A204.1 (cell line): ENCODE data around the gene KLHL29.

Source experiments
- FAIRE-seq: peaks from 2 replicates; lab custom pipeline; 2012; peaks lifted over from hg19 to GRCh38; lab: Jason Lieb, UNC

The KLHL29 gene

DNA sequence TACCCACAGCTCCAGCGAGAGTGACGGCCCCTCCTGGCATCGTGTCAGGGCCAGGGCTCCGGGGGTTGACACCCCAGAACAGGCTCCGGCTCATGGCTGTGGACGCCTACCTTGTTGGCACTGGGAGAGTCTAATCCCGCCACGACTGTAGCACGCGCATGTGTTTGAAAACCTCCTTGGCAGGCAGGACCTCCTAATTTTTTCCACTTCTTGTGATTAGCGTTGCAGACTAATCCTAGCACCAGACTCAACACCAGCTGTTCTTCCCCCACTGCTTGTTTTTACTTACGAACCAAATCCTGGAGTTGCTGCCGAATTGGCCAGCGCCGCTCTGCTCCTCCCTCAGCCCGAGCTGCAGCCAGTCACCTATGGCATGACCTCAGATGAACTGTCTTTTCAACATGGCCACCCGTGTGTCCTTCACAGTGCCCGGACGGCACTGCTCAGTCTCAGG lies 110.7 kb downstream of the KLHL29 start:
- no peak for FAIRE-seq

DNA sequence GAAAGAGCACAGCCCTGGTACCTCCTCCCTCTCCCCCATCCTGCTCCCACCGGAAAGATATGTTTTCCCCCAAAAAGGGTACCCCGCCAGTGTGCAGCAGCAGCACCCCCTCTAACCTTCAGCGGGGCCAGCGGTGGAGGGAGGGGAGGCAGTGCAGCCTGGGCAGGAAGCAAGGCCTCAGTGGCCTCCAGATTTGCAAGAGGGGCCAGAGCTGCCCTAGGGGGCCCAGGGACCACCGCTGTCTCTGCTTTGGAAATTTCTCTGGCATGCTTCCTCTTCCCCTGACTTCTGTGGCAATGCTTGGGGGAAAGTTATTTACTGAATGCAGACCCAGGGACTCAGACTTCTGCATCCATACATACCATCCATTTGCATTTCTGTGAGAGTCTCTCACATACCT lies 111.5 kb downstream of the KLHL29 start:
- FAIRE-seq: no peak

DNA sequence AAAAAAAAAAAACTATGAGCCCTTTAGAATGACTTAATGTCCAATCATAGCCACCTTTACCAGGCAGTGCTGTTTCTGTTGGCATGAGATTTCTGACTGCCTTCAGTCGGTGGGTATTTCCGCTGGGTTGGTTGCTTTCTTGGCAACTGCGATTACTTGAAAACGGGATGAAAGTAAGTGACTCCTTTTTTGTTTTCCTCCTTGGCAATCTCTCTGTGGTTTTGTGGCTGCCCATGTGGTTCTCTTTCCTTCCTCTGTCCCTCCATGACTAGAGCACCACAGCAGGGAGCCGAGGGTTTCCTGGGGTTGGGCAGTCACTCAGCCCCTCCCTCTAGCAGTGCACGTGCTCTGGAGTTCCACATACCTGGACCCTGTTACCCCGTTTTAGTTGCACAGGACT lies 112.1 kb downstream of the KLHL29 start:
- FAIRE-seq: no peak

DNA sequence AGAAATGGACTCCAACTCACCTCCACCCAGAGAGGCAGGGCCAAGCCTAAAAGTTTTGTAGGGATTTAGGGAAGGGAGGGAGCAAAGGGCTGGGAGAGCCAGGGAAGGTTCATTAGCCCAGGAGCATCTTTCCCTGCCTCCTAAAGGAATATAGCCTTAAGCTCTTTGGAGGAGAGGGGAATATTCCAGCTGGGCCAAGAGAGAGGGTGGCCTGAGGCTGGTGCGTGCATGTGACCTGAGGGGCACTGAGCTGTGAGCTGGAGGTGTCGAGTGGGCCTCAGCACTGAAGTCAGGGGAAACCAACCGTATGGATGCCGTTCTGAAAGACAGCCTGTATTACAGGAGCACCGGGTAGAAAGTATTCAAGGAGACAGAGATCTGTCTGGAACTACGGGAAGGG lies 112.6 kb downstream of the KLHL29 start:
- no peak for FAIRE-seq

DNA sequence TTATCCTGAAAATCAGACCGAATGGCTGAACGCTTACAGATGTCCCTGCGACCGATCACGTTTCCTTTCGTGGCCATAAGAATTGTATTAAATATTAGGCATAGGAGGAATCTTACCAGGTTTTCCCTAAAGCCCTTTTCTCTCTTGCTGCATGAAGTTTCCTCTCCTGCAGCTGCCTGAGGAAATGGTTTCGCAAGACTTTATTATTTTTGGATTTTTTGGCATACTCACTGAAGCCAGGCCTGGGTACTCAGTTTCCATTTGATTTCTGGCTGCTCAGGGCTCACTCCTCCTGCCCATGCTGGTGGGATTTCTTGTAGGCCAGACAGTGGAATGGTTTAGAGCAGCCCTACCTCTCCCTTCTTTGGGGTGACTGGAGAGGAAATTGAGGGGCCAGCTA lies 114.0 kb downstream of the KLHL29 start:
- FAIRE-seq: no peak

DNA sequence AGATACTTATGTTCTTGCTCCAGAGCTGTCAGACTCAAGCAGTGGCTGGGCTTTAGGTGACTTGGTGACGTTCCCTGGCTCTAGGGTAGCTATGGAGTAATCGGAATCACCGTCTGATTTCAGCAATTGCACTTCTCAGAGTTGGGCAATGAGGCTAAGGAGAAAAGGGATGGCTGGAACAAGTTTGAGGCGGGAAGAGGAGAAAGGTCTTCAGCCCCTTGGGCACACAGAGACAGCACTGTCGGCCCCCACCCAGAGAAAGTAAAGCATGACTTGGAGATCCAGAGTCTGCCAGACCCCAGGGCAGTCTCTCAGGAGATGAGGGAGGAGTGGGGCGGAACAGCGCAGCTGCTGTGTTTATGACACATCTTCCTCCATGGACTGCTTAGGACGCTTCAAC lies 114.5 kb downstream of the KLHL29 start:
- FAIRE-seq: no peak

DNA sequence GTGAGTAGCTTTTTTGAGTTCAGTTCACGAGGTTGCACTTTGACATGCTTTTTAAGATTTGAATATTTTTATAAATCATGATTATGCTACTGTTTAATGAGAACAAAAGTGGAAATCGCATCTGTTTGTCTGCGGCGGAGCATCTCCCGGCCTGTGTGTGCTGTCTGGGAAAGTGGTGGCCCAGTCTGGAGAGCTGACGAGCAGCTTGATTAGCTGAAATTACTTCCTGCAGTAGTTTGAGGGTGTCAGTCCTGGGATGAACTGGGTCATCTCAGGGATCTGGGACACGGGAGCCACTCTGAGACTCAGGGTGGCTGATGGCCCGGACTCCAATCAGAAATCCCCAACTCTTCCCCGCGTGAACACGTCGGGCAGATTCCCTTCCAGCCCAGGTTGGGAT lies 115.9 kb downstream of the KLHL29 start:
- FAIRE-seq: no peak

DNA sequence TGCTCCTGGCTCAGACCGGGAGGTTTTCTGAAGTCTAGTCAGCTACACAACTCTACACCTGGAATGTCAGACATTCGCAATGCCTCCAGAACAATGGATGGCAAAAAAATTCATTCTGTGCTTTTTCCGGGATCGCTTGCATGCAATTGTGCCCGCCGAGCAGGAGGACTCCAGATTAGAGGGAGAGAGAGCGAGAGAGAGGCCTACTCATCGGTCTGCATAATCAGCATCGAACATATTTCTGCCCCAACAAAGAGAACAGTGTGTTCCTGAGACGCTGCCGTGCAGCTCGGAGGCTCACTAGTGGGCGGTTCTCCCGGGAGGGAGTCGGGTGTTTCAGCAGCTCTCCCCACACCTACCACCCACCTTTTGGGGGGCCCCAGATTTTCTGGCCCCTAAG lies 117.1 kb downstream of the KLHL29 start:
- no peak for FAIRE-seq

DNA sequence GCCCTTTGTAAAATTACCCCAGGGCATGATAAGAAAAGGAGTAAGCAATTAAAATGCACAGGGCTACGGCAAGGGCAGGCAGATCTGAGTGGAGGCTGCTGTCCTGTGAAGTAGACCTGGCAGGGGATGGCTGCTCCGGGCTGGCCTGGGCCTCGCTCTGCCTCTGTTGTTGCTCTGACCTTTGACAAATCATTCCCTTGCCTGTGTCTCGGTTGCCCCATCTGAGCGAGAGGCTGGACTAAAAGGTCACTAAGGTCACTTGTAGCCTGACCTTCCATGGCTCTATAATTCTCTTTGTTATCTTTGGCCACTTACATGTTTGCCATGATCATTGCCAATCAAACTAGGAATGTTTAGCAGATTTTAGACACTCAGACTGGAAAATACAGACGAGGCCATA lies 118.1 kb downstream of the KLHL29 start:
- FAIRE-seq: no peak

DNA sequence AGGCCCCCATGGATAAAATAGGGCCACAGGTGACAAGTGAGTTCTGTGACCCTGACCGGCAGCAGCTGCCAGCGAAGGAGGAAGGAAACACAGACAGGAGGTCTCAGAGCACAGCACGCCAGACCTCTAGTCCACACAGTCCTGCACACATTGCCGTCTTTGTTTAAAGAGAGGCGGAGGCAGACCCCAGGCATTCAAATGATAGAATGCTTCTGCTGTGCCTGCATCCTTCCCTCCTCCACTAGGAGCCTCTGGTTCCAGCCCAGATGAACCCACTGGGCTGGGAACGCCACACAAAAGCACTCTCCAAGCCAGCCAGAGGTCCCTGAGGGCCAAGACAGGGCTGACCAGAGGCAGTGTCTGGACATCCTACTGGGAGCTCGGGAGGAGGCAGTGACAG lies 118.7 kb downstream of the KLHL29 start:
- FAIRE-seq: no peak

DNA sequence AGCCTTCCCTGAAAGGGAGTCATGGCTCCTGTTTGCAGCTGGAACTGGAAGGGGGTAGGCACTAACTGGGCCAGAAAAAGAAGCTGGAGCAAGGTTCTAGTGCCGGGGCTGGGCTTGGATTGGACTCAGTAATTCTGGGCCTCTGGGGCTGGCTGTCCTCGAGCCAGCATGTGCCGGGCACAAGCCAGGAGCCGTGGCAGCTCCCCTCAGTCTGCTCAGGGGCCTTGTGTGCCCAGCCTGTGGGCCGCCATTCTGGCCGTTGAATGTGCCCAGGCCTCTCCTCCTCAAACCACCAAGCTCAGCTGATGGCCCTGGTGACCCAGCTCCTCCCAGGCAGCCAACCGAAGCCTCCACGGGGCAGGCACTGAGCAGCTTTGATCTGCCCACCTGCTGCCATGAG lies 119.6 kb downstream of the KLHL29 start:
- FAIRE-seq: no peak

DNA sequence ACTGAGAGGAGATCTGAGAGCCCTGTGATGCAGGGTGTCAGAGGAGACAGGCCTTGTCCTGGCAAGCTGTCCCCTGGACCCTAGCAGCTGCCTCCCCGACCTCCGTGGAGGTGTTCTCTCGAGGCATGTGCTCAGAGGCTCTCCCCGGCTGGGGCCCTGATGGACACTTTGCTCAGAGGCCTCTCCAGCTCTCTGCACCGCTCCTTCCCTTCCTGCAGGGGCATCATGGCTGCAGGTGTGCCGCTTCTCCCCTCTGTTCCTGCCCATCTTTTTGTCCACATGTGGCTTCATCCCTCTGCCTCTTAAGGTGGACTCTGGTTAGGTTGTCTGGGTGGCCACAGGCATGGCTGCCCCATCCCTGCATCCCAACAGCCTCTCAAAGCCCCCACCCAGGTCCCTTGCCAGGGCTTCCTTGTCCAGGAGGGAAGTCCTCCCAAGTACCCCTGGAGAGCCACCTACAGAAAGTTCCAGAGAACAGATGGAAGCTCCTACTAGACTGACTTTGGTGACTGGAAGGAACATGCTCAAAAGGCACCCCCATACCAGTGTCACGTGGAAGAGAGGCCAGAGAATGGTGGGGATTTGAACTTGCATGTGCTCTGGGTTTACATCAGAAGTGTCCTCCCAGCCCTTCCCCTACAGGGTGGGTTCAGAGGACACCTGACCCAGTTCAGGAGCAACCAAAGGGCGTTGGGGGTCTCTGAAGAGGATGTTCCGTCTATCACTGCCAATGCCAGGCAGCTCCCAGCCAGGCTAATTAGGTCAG lies 120.4 kb downstream of the KLHL29 start:
- no peak for FAIRE-seq

DNA sequence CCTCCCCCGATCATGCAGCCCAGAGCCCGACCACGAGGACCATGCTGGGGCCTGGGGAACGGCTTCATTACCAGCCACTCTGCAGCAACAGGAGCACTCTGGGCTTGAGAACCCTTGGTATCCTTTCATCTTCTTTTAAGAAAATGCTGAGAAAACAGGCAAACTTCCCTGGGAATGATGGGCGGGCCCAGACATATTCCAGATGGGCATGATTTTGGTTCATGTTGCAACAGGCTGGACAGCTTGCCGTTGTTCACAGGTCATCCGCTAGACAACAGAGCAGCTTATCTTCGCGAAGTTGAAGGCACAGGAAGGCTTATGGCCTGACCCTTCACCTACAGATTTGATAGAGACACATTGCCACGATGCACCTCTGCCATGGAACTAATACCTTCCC lies 121.0 kb downstream of the KLHL29 start:
- no peak for FAIRE-seq

DNA sequence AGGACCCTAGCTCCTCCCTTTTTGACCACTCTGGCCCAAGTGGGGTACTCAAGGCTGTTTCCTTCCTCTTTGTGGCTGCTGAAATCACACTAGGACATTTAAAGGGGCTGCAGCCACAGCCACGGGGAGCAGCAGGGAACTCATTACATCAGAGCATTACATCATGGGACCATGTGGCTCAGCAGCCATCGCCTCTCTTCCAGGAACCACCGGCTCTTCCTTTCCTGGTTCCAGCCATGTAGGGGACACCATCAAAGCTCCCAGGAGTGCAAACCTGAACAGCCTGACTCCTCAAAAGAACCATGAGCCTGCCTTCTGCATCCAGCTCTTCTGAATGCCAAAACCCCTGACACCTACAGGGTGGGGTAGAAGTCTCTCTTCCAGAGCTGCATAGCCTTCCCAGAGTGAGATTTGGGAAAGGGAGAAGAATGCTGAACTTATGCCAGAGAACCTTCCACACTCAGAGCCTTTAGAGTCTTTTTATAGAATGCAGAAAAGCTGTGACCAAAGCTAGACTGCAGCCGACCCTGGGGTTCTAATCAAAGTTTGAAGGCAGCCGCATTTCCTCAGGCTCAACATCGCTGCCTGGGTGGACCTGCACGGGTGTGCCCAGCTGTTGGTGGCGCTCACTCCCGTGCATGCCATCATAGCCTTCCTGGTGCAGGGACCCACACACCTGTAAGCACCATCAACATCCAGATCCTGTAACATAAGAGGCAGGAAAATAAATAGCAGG lies 121.7 kb downstream of the KLHL29 start:
- FAIRE-seq: no peak

DNA sequence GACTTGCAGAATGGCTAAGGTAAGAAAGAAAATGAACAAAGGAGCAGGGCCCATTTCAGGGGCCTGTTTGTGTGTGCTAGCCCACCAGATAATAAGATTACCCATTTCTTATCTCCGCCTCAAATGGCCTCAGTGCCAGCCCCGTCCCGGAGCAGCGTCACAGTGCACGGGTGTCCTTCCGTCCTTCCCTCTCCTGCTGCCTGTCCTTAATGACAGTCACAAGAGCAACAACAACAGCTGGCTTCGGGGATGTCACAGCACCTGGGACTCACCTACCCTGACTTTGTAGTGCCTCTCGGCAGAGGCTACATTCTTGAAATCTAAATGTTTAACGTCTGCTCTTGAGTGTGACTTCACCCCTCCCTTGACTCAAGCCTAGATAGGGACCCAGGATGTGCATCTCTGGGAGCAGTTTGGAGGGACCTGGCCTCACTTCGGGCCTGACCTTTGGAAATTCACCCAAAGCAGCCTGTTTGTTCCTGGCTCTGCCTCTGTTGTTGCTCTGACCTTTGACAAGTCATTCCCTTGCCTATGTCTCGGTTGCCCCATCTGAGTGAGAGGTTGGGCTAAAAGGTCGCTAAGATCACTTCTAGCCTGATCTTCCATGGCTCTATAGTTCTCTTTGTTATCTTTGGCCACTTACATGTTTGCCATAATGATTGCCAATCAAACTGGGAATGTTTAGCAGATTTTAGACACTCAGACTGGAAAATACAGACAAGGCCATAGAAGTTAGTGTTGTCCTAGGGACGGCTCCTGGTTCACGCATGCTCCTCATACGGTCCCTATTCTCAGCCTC lies 122.5 kb downstream of the KLHL29 start:
- no peak for FAIRE-seq

DNA sequence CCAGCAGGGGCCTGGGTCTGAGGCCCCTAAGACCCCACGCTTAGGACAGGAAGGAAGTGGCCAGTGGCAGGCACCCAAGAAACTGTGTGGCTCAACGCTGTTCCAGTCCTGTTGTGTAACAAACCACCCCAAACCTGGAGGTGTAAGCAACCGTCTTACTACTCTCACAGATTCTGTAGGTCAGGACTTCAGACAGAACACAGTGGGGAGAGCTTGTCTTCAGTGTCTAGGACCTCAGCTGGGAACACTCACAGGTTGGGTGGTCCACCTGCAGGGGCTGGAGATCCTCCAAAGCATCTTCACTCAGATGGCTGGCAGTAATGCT lies 123.0 kb downstream of the KLHL29 start:
- no peak for FAIRE-seq

DNA sequence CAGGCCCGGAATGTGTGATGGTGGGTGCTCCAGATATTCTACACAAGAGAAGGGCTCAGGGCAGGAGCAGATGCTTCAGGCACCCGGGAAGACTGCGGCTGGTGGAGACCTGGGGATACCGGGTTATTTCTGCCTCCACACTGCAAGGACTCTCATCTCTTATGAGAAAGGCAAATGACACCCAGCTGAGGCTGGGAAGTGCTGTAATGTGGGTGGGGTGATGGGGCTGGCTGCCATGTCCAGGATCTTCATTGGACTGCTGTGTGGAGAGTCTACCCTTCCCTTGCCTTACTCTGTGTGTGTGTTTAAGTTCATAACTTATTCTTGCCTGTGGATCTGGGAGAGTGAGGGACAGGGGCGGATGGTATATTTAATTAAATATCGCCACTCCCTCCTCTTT lies 124.1 kb downstream of the KLHL29 start:
- no peak for FAIRE-seq

DNA sequence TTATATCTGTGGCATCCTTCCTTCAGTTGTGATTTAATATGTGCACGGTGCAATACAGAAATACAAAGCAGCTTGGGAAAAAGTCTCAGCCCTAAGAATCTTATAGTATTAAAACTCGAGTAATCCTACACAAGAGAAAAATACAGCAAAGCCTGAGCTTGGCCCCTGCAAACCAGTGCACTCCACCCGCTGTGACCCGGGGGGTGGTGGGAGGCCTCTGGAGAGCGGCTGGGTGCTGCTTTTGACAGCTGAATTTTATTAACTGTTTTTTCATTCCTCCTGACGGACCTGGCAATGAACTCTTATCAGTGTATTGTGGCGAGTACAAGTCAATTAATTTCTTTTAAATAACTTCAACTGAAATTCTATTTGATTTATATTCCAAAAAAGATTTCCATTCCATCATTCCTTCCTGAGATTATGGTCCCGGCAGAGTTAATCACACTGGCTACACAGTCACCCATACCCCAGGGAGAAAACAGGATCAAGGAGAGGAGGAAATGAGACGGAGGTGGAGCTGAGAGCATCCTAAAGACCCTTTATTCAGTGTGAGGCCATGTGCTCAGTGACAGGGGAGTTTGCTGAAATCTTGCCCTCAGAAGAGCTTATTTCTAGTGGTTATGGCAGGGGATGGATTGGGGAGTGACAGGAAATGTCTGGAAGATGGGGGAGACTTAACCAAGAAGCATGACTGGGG lies 124.8 kb downstream of the KLHL29 start:
- no peak for FAIRE-seq

DNA sequence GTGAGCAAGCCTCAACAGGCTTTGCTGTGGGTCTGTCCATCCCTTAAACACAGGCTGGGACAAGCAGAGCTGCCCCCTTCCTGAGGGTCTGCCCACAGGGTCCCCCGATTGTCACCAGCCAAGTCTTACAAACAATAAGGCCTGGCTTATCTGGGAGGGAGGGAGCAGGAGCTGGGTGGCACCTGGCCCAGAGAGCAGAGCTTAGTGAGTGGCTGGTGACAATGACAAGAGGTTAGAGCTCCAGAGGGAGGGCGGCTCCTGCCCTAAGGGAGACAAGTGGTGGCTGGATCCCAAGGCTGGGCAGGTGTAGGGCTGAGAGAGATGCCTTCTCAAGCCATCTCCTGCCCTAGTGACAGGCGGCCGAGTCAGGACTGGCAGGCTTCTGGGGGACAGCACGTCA lies 125.5 kb downstream of the KLHL29 start:
- FAIRE-seq: no peak

DNA sequence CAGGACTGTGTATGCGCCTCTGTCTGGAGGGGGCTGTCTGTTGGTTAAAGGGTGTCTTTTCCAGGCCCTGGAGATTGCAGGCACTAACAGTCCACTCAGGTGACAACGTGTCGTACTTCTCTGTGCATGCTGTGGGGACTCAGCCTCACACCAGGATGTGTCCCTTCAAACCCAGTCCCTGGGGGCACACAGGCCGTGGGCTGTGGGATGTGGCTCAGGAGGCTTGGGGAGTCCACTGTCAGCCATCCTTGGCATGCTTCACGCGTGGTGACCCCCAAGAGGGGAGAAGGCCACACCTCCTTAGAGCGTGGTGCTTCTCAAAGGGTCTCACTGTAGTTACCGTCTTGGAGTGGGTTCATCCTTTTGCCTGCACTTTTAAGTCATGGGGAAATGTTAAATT lies 127.8 kb downstream of the KLHL29 start:
- no peak for FAIRE-seq

DNA sequence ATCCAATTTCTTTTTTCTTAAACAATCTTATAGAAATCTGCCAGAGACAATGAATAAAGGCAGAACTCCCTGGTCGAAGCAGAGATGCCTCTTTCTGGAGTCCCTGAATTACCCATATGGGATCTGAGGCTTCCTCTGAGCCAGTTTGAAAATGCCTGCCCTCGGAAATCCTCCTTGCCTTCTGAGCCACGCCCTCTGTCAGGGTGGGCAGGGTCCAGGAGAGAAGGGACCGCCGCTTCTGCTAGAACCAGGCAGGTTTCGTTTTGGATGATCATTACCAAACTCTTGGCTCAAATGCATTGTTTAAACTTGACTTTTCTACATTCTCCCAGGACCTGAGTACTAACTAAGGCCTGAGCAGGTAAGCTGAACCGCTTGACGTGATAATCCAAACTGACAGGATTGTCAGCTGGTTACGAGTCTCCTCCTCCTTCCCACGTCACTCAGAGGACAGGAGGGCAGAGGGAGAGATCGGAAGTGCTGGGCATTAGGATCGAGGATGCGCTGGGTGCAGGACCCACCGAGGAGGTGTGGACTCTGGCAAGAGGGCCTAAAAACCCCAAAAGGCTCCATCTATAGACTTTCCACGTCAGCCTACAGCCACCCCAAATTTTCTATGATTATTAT lies 128.4 kb downstream of the KLHL29 start:
- no peak for FAIRE-seq
